ENCODE data around the gene REXO1.
A peak's percentile ranks its signal among the peaks of the same experiment; 100 is the strongest.

The REXO1 gene

GRCh38 chr19:1830568-1830967 lies 17.7 kb downstream of the REXO1 start:
- H3K27ac Mint-ChIP-seq, result no peak overlapping the region
- no peak overlapping the region for H3K4me3 Mint-ChIP-seq
- H3K4me1 Mint-ChIP-seq, result peaks cover 4% of the 10 kb centered on the region
- H3K9me3 Mint-ChIP-seq, result no peaks in the 10 kb centered on the region
- H3K36me3 Mint-ChIP-seq, result peaks cover 16% of the 10 kb centered on the region
- CTCF ChIA-PET, result interaction anchor here (1.2 kb wide), 1 partner anchor 49 kb away, joined by 4 read pairs; no protein-coding TSS in a partner anchor
- no peaks in the 10 kb centered on the region for H3K27me3 Mint-ChIP-seq
- DNase-seq, result no peak

- CTCF ChIA-PET, result interaction anchor here (1.2 to 2.5 kb wide), 2 partner anchors 8 to 48 kb away, joined by 4 to 16 read pairs; no protein-coding TSS in a partner anchor
- no peak for DNase-seq
- no peaks in the 10 kb centered on the region for H3K9me3 Mint-ChIP-seq
- peaks cover 4% of the 10 kb centered on the region for H3K4me1 Mint-ChIP-seq
- H3K27me3 Mint-ChIP-seq, result no peaks in the 10 kb centered on the region
- no peak overlapping the region for H3K27ac Mint-ChIP-seq
- H3K36me3 Mint-ChIP-seq, result peaks cover 16% of the 10 kb centered on the region
- H3K4me3 Mint-ChIP-seq, result no peak overlapping the region
These were observed 18.3 kb downstream of the REXO1 start for GRCh38 chr19:1829958-1830357.

GRCh38 chr19:1828279-1829238 lies 19.7 kb downstream of the REXO1 start:
- Mint-ChIP-seq H3K27ac (no peak overlapping the region), H3K4me1 (peaks cover 4% of the 10 kb centered on the region), H3K9me3 (no peaks in the 10 kb centered on the region), H3K4me3 (no peak overlapping the region), H3K27me3 (no peaks in the 10 kb centered on the region), H3K36me3 (peaks cover 24% of the 10 kb centered on the region)
- CTCF ChIA-PET, result interaction anchor here (0.6 to 3.7 kb wide), 4 partner anchors 8 to 40 kb away, joined by 3 to 18 read pairs (median 10); no protein-coding TSS in a partner anchor
- DNase-seq, result no peak

GRCh38 chr19:1827566-1828278 lies 20.6 kb downstream of the REXO1 start:
- DNase-seq, result no peak
- Mint-ChIP-seq H3K36me3 (peaks cover 24% of the 10 kb centered on the region), H3K4me3 (no peak overlapping the region), H3K27me3 (no peaks in the 10 kb centered on the region), H3K4me1 (peaks cover 4% of the 10 kb centered on the region), H3K9me3 (no peaks in the 10 kb centered on the region), H3K27ac (no peak overlapping the region)
- CTCF ChIA-PET, result interaction anchor here (0.6 to 5.2 kb wide), 6 partner anchors 8 to 39 kb away, joined by 3 to 25 read pairs (median 10); no protein-coding TSS in a partner anchor

GRCh38 chr19:1826557-1827521 lies 21.4 kb downstream of the REXO1 start:
- no peak for DNase-seq

GRCh38 chr19:1825909-1826556 lies 22.2 kb downstream of the REXO1 start:
- H3K36me3 Mint-ChIP-seq, result peaks cover 29% of the 10 kb centered on the region
- H3K27me3 Mint-ChIP-seq, result no peaks in the 10 kb centered on the region
- no peak overlapping the region for H3K27ac Mint-ChIP-seq
- no peaks in the 10 kb centered on the region for H3K9me3 Mint-ChIP-seq
- peak; percentile 85 for DNase-seq
- H3K4me1 Mint-ChIP-seq, result peaks cover 4% of the 10 kb centered on the region
- H3K4me3 Mint-ChIP-seq, result no peak overlapping the region
- CTCF ChIA-PET, result interaction anchor here (0.6 to 5.2 kb wide), 26 partner anchors 9 to 284 kb away, joined by 3 to 25 read pairs (median 4); no protein-coding TSS in a partner anchor

More at GRCh38 chr19:1826557-1827521, 21.4 kb downstream of the REXO1 start:
- Mint-ChIP-seq H3K4me1 (peaks cover 4% of the 10 kb centered on the region), H3K36me3 (peaks cover 29% of the 10 kb centered on the region), H3K27me3 (no peaks in the 10 kb centered on the region), H3K27ac (no peak overlapping the region), H3K9me3 (no peaks in the 10 kb centered on the region), H3K4me3 (no peak overlapping the region)
- CTCF ChIA-PET, result interaction anchor here (0.7 to 5.2 kb wide), 20 partner anchors 8 to 285 kb away, joined by 3 to 25 read pairs (median 4); no protein-coding TSS in a partner anchor

GRCh38 chr19:1824252-1824622 lies 24.0 kb downstream of the REXO1 start:
- H3K27ac Mint-ChIP-seq, result no peak overlapping the region
- CTCF ChIA-PET, result interaction anchor here (1.0 to 5.2 kb wide), 2 partner anchors 13 to 53 kb away, joined by 3 to 25 read pairs; no protein-coding TSS in a partner anchor

GRCh38 chr19:1823539-1824251 lies 24.6 kb downstream of the REXO1 start:
- Mint-ChIP-seq H3K36me3 (peaks cover 29% of the 10 kb centered on the region), H3K27me3 (no peaks in the 10 kb centered on the region), H3K9me3 (no peaks in the 10 kb centered on the region), H3K4me3 (no peak overlapping the region), H3K4me1 (peaks cover 4% of the 10 kb centered on the region), H3K27ac (no peak overlapping the region)
- DNase-seq, result no peak
- CTCF ChIA-PET, result interaction anchor here (1.0 to 5.2 kb wide), 2 partner anchors 14 to 52 kb away, joined by 3 to 25 read pairs; no protein-coding TSS in a partner anchor

More at GRCh38 chr19:1824252-1824622, 24.0 kb downstream of the REXO1 start:
- H3K4me3 Mint-ChIP-seq, result no peak overlapping the region
- H3K27me3 Mint-ChIP-seq, result no peaks in the 10 kb centered on the region
- DNase-seq, result no peak
- peaks cover 4% of the 10 kb centered on the region for H3K4me1 Mint-ChIP-seq
- no peaks in the 10 kb centered on the region for H3K9me3 Mint-ChIP-seq
- peaks cover 31% of the 10 kb centered on the region for H3K36me3 Mint-ChIP-seq

- H3K9me3 Mint-ChIP-seq, result no peaks in the 10 kb centered on the region
- peaks cover 4% of the 10 kb centered on the region for H3K4me1 Mint-ChIP-seq
- peaks cover 30% of the 10 kb centered on the region for H3K36me3 Mint-ChIP-seq
- H3K27me3 Mint-ChIP-seq, result no peaks in the 10 kb centered on the region
- CTCF ChIA-PET, result interaction anchor here (1.0 to 5.2 kb wide), 2 partner anchors 15 to 52 kb away, joined by 3 to 25 read pairs; no protein-coding TSS in a partner anchor
- H3K27ac Mint-ChIP-seq, result no peak overlapping the region
- DNase-seq, result no peak
- no peak overlapping the region for H3K4me3 Mint-ChIP-seq
These were observed 25.3 kb downstream of the REXO1 start for GRCh38 chr19:1823020-1823419.

- H3K27ac Mint-ChIP-seq, result no peak overlapping the region
- H3K27me3 Mint-ChIP-seq, result no peaks in the 10 kb centered on the region
- peaks cover 31% of the 10 kb centered on the region for H3K36me3 Mint-ChIP-seq
- H3K4me3 Mint-ChIP-seq, result no peak overlapping the region
- DNase-seq, result no peak
- no peaks in the 10 kb centered on the region for H3K9me3 Mint-ChIP-seq
- CTCF ChIA-PET, result interaction anchor here (1.2 to 5.2 kb wide), 2 partner anchors 15 to 16 kb away, joined by 3 to 25 read pairs; no protein-coding TSS in a partner anchor
- peaks cover 4% of the 10 kb centered on the region for H3K4me1 Mint-ChIP-seq
These were observed 26.1 kb downstream of the REXO1 start for GRCh38 chr19:1822210-1822609.

GRCh38 chr19:1819341-1820255 lies 28.7 kb downstream of the REXO1 start:
- Mint-ChIP-seq H3K4me1 (no peaks in the 10 kb centered on the region), H3K27me3 (no peaks in the 10 kb centered on the region), H3K27ac (no peak overlapping the region), H3K4me3 (no peak overlapping the region), H3K9me3 (no peaks in the 10 kb centered on the region), H3K36me3 (peaks cover 33% of the 10 kb centered on the region)
- DNase-seq, result no peak
- CTCF ChIA-PET, result interaction anchor here (0.6 to 2.2 kb wide), 2 partner anchors 9 to 18 kb away, joined by 3 to 10 read pairs; no protein-coding TSS in a partner anchor
